Germinal center (tissue), 1 donor: ENCODE measurements around the gene FHIP1A.

Experiments
- DNase-seq: peaks from one replicate; pipeline ENCODE4 v3.0.0; 2012; ENCODE audit warnings: mixed read lengths, low spot score

The FHIP1A gene

GRCh38 chr4:151417766-151418376 lies 8.9 kb downstream of the FHIP1A start:
- no peak for DNase-seq

- DNase-seq, result no peak
These were observed 9.4 kb downstream of the FHIP1A start for GRCh38 chr4:151418385-151418784.

GRCh38 chr4:151418856-151419255 lies 9.9 kb downstream of the FHIP1A start:
- DNase-seq, result no peak

GRCh38 chr4:151420250-151420807 lies 11.4 kb downstream of the FHIP1A start:
- DNase-seq, result no peak

- no peak for DNase-seq
These were observed 13.9 kb downstream of the FHIP1A start for GRCh38 chr4:151422854-151423253.

GRCh38 chr4:151426513-151426912 lies 17.5 kb downstream of the FHIP1A start:
- DNase-seq, result no peak

- DNase-seq, result no peak
These were observed 18.3 kb downstream of the FHIP1A start for GRCh38 chr4:151427266-151427665.

GRCh38 chr4:151428346-151428745 lies 19.4 kb downstream of the FHIP1A start:
- DNase-seq, result no peak

- no peak for DNase-seq
These were observed 21.1 kb downstream of the FHIP1A start for GRCh38 chr4:151429957-151430570.

- DNase-seq, result no peak
These were observed 21.9 kb downstream of the FHIP1A start for GRCh38 chr4:151430740-151431457.

- DNase-seq, result no peak
These were observed 22.8 kb downstream of the FHIP1A start for GRCh38 chr4:151431728-151432127.

GRCh38 chr4:151432654-151433053 lies 23.7 kb downstream of the FHIP1A start:
- DNase-seq, result no peak

- DNase-seq, result no peak
These were observed 25.3 kb downstream of the FHIP1A start for GRCh38 chr4:151434183-151434860.

GRCh38 chr4:151436093-151436518 lies 27.1 kb downstream of the FHIP1A start:
- no peak for DNase-seq

GRCh38 chr4:151437505-151437904 lies 28.5 kb downstream of the FHIP1A start:
- DNase-seq, result no peak

GRCh38 chr4:151438154-151438553 lies 29.2 kb downstream of the FHIP1A start:
- DNase-seq, result no peak

GRCh38 chr4:151439320-151439719 lies 30.3 kb downstream of the FHIP1A start:
- no peak for DNase-seq

GRCh38 chr4:151442002-151442401 lies 33.0 kb downstream of the FHIP1A start:
- no peak for DNase-seq

- no peak for DNase-seq
These were observed 34.3 kb downstream of the FHIP1A start for GRCh38 chr4:151443247-151443646.

GRCh38 chr4:151443752-151444151 lies 34.8 kb downstream of the FHIP1A start:
- DNase-seq, result no peak

- no peak for DNase-seq
These were observed 37.2 kb downstream of the FHIP1A start for GRCh38 chr4:151446208-151446607.

- no peak for DNase-seq
These were observed 45.5 kb downstream of the FHIP1A start for GRCh38 chr4:151454513-151454912.
